ENCODE measurements around the gene ACTL8.

ACTL8 gene

GRCh38 chr1:17775796-17776195 is 20.7 kb downstream of the ACTL8 start:
- no peaks in the 10 kb centered on the region for H3K27me3 ChIP-seq (ENCODE audit: control insufficient read depth, insufficient read depth, low read length)
- H3K4me1 ChIP-seq (ENCODE audit: control insufficient read depth, insufficient read depth, low read length), result no peaks in the 10 kb centered on the region
- no peak overlapping the region for H3K4me3 ChIP-seq (ENCODE audit: low read depth, low read length)
- no peaks in the 10 kb centered on the region for H3K9me3 ChIP-seq (ENCODE audit: control insufficient read depth, insufficient read depth, low read length)
- no peak overlapping the region for H3K9ac ChIP-seq (ENCODE audit: low read depth, low read length)
- no peaks in the 10 kb centered on the region for H3K36me3 ChIP-seq (ENCODE audit: control insufficient read depth, insufficient read depth, low read length)

DNA sequence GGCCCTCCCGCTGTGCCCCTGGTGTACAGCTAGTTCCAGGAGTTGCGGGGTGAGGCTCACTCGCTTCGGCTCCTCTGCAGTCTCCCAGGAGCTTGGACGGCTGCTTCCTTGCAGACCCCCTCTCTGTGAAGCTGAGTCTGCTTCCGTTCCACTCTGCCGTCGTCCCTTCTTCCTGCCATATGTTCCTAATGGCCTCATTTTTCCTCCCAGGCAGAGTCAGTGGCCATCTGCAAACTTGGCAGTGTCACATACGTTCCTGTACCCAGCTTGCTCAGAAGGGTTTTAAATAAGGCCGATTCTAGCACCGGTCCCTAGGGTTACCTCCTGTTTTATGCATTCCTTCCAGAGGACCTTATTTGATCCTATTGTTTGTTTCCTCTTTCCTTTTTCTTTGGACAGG is 21.3 kb downstream of the ACTL8 start:
- Histone ChIP-seq H3K27me3 (ENCODE audit: control insufficient read depth, insufficient read depth, low read length) (no peaks in the 10 kb centered on the region), H3K9ac (ENCODE audit: low read depth, low read length) (no peak overlapping the region), H3K4me3 (ENCODE audit: low read depth, low read length) (no peak overlapping the region), H3K4me1 (ENCODE audit: control insufficient read depth, insufficient read depth, low read length) (no peaks in the 10 kb centered on the region), H3K9me3 (ENCODE audit: control insufficient read depth, insufficient read depth, low read length) (no peaks in the 10 kb centered on the region), H3K36me3 (ENCODE audit: control insufficient read depth, insufficient read depth, low read length) (no peaks in the 10 kb centered on the region)

DNA sequence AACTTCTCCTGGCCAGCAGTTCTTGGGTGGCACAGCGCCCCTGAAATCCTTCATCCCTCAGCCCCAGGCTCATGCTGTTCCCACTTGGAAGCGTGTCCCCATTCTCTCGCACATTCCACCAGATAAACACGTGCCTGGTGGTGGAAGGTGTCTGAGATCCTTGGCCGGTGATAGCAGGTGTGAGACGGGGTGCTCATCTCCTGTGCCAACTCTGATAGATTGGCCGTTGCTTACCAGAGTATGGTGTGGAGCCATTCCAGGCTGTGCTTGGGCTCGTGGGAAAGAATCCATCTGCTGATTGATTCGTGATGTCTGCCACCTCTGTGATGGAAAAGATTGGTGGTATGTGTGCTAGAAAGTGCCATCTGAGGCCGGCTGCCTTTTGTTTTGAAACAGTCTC is 22.2 kb downstream of the ACTL8 start:
- Histone ChIP-seq H3K4me1 (ENCODE audit: control insufficient read depth, insufficient read depth, low read length) (no peaks in the 10 kb centered on the region), H3K9ac (ENCODE audit: low read depth, low read length) (no peak overlapping the region), H3K27me3 (ENCODE audit: control insufficient read depth, insufficient read depth, low read length) (no peaks in the 10 kb centered on the region), H3K4me3 (ENCODE audit: low read depth, low read length) (no peak overlapping the region), H3K36me3 (ENCODE audit: control insufficient read depth, insufficient read depth, low read length) (no peaks in the 10 kb centered on the region), H3K9me3 (ENCODE audit: control insufficient read depth, insufficient read depth, low read length) (no peaks in the 10 kb centered on the region)

GRCh38 chr1:17777818-17778217 is 22.7 kb downstream of the ACTL8 start:
- no peaks in the 10 kb centered on the region for H3K36me3 ChIP-seq (ENCODE audit: control insufficient read depth, insufficient read depth, low read length)
- H3K27me3 ChIP-seq (ENCODE audit: control insufficient read depth, insufficient read depth, low read length), result no peaks in the 10 kb centered on the region
- H3K9ac ChIP-seq (ENCODE audit: low read depth, low read length), result no peak overlapping the region
- no peaks in the 10 kb centered on the region for H3K4me1 ChIP-seq (ENCODE audit: control insufficient read depth, insufficient read depth, low read length)
- H3K9me3 ChIP-seq (ENCODE audit: control insufficient read depth, insufficient read depth, low read length), result no peaks in the 10 kb centered on the region
- H3K4me3 ChIP-seq (ENCODE audit: low read depth, low read length), result no peak overlapping the region

GRCh38 chr1:17780916-17781315 is 25.8 kb downstream of the ACTL8 start:
- H3K27me3 ChIP-seq (ENCODE audit: control insufficient read depth, insufficient read depth, low read length), result no peaks in the 10 kb centered on the region
- H3K36me3 ChIP-seq (ENCODE audit: control insufficient read depth, insufficient read depth, low read length), result no peaks in the 10 kb centered on the region
- H3K9ac ChIP-seq (ENCODE audit: low read depth, low read length), result no peak overlapping the region
- H3K4me1 ChIP-seq (ENCODE audit: control insufficient read depth, insufficient read depth, low read length), result no peaks in the 10 kb centered on the region
- no peak overlapping the region for H3K4me3 ChIP-seq (ENCODE audit: low read depth, low read length)
- H3K9me3 ChIP-seq (ENCODE audit: control insufficient read depth, insufficient read depth, low read length), result no peaks in the 10 kb centered on the region

- Histone ChIP-seq H3K36me3 (ENCODE audit: control insufficient read depth, insufficient read depth, low read length) (no peaks in the 10 kb centered on the region), H3K9ac (ENCODE audit: low read depth, low read length) (no peak overlapping the region), H3K4me3 (ENCODE audit: low read depth, low read length) (no peak overlapping the region), H3K27me3 (ENCODE audit: control insufficient read depth, insufficient read depth, low read length) (no peaks in the 10 kb centered on the region), H3K9me3 (ENCODE audit: control insufficient read depth, insufficient read depth, low read length) (no peaks in the 10 kb centered on the region), H3K4me1 (ENCODE audit: control insufficient read depth, insufficient read depth, low read length) (no peaks in the 10 kb centered on the region)
Observed at GRCh38 chr1:17789926-17790325, 34.8 kb downstream of the ACTL8 start.

- H3K4me3 ChIP-seq (ENCODE audit: low read depth, low read length), result no peak overlapping the region
- no peaks in the 10 kb centered on the region for H3K27me3 ChIP-seq (ENCODE audit: control insufficient read depth, insufficient read depth, low read length)
- no peaks in the 10 kb centered on the region for H3K36me3 ChIP-seq (ENCODE audit: control insufficient read depth, insufficient read depth, low read length)
- H3K9ac ChIP-seq (ENCODE audit: low read depth, low read length), result no peak overlapping the region
- H3K4me1 ChIP-seq (ENCODE audit: control insufficient read depth, insufficient read depth, low read length), result no peaks in the 10 kb centered on the region
- H3K9me3 ChIP-seq (ENCODE audit: control insufficient read depth, insufficient read depth, low read length), result no peaks in the 10 kb centered on the region
Observed at GRCh38 chr1:17790383-17791054, 35.4 kb downstream of the ACTL8 start.

- Histone ChIP-seq H3K9me3 (ENCODE audit: control insufficient read depth, insufficient read depth, low read length) (no peaks in the 10 kb centered on the region), H3K36me3 (ENCODE audit: control insufficient read depth, insufficient read depth, low read length) (no peaks in the 10 kb centered on the region), H3K4me3 (ENCODE audit: low read depth, low read length) (no peak overlapping the region), H3K4me1 (ENCODE audit: control insufficient read depth, insufficient read depth, low read length) (no peaks in the 10 kb centered on the region), H3K9ac (ENCODE audit: low read depth, low read length) (no peak overlapping the region), H3K27me3 (ENCODE audit: control insufficient read depth, insufficient read depth, low read length) (no peaks in the 10 kb centered on the region)
Observed at GRCh38 chr1:17791055-17791390, 35.9 kb downstream of the ACTL8 start.

GRCh38 chr1:17791480-17791879 is 36.3 kb downstream of the ACTL8 start:
- Histone ChIP-seq H3K9me3 (ENCODE audit: control insufficient read depth, insufficient read depth, low read length) (no peaks in the 10 kb centered on the region), H3K27me3 (ENCODE audit: control insufficient read depth, insufficient read depth, low read length) (no peaks in the 10 kb centered on the region), H3K4me1 (ENCODE audit: control insufficient read depth, insufficient read depth, low read length) (no peaks in the 10 kb centered on the region), H3K36me3 (ENCODE audit: control insufficient read depth, insufficient read depth, low read length) (no peaks in the 10 kb centered on the region), H3K4me3 (ENCODE audit: low read depth, low read length) (no peak overlapping the region), H3K9ac (ENCODE audit: low read depth, low read length) (no peak overlapping the region)

GRCh38 chr1:17792421-17792820 is 37.3 kb downstream of the ACTL8 start:
- H3K9ac ChIP-seq (ENCODE audit: low read depth, low read length), result no peak overlapping the region
- H3K36me3 ChIP-seq (ENCODE audit: control insufficient read depth, insufficient read depth, low read length), result no peaks in the 10 kb centered on the region
- H3K4me1 ChIP-seq (ENCODE audit: control insufficient read depth, insufficient read depth, low read length), result no peaks in the 10 kb centered on the region
- H3K4me3 ChIP-seq (ENCODE audit: low read depth, low read length), result no peak overlapping the region
- H3K9me3 ChIP-seq (ENCODE audit: control insufficient read depth, insufficient read depth, low read length), result no peaks in the 10 kb centered on the region
- H3K27me3 ChIP-seq (ENCODE audit: control insufficient read depth, insufficient read depth, low read length), result no peaks in the 10 kb centered on the region

DNA sequence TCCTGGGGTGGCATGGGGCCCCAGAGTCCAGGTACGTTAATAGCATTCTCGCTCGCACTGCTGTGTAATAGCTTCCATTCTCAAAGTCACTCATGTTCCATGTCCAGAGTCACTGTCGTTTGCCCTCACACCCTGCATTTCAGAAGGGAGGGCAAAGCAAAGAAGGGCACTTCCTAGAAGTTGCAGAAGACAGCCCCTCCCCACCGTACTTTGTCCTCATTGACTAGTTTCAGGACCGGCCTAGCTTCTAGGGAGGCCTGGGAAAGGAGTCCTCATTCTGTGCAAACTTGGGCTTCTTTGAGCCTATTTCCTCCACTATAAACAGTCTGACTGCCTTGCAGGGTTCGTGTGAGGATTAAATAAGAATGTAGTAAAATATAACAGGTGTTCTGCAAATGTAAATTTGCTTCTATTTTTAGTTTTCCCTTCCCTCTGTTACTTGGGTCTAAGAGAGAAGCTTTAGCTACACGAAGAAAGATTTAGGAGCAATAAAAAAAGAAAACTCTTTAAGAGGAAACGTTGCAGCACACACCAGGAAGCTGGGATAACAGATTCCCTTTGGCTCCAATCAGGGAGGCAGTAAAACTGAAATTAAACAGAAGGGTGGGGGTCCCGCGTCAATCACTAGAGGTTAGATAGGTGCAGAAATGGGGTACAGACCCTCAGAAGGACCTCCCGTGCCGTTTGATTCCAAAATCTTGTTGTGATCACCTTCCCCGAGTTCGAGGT is 40.1 kb downstream of the ACTL8 start:
- Histone ChIP-seq H3K36me3 (ENCODE audit: control insufficient read depth, insufficient read depth, low read length) (no peaks in the 10 kb centered on the region), H3K9ac (ENCODE audit: low read depth, low read length) (no peak overlapping the region), H3K4me1 (ENCODE audit: control insufficient read depth, insufficient read depth, low read length) (no peaks in the 10 kb centered on the region), H3K9me3 (ENCODE audit: control insufficient read depth, insufficient read depth, low read length) (no peaks in the 10 kb centered on the region), H3K27me3 (ENCODE audit: control insufficient read depth, insufficient read depth, low read length) (no peaks in the 10 kb centered on the region), H3K4me3 (ENCODE audit: low read depth, low read length) (no peak overlapping the region)

DNA sequence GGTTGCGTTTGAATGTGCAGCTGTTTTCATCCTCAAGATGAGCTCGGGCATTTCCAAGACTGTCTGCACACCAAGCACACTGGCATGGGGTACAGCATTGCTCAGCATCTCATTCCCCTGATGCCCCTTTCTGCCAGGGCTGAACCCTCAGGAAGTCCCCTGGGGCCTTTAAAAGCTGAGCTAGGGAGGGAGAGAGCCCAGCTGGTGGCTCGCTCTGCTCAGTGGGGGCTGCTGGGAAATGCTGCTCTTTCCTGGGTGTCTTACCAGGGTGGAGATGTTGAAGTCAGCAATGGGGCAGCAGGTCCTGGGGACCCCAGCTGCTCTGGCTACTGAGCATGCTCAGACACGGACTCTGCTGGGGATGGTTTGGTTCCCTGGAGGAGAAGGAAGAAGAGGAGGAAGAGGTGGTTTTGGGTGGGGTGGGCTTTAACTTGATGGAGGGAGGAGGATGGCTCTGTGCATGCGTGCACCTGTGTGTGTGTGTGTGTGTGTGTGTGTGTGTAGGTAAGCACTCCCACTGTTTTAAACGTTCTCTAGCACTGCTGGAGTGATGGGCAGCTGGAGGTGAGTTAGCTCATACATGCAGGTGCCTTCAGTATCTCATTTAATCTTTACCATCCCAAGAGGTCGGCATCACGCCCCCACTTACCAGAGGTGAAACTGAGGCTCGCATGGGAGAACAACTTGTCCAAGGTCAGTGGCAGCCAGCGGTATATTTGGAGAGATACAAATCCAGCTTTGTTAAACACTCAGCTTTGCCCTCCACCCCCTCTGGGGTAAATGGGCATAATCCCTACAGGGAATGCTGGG is 40.9 kb downstream of the ACTL8 start:
- Histone ChIP-seq H3K9me3 (ENCODE audit: control insufficient read depth, insufficient read depth, low read length) (no peaks in the 10 kb centered on the region), H3K9ac (ENCODE audit: low read depth, low read length) (no peak overlapping the region), H3K4me1 (ENCODE audit: control insufficient read depth, insufficient read depth, low read length) (no peaks in the 10 kb centered on the region), H3K4me3 (ENCODE audit: low read depth, low read length) (no peak overlapping the region), H3K27me3 (ENCODE audit: control insufficient read depth, insufficient read depth, low read length) (no peaks in the 10 kb centered on the region), H3K36me3 (ENCODE audit: control insufficient read depth, insufficient read depth, low read length) (no peaks in the 10 kb centered on the region)
